ENCODE data around the gene ESR1. TPM values are rescaled to one million over a fixed set of nuclear protein-coding genes. Genes with fewer than 3 reads are reported as not detected.

ESR1 gene
- total RNA-seq, 1 donor from 2014 or later = 0.05 TPM

- Histone ChIP-seq H4K20me1 (ENCODE audit: insufficient read depth, low read length) (no peaks in the 10 kb centered on the region), H3K27me3 (ENCODE audit: insufficient read depth, low read length) (no peaks in the 10 kb centered on the region), H3K4me1 (ENCODE audit: insufficient read depth, low read length) (no peaks in the 10 kb centered on the region), H3K4me3 (ENCODE audit: insufficient read depth, low read depth, low read length) (no peak overlapping the region), H3K79me2 (ENCODE audit: insufficient read depth, low read length) (no peaks in the 10 kb centered on the region), H3K4me2 (ENCODE audit: low read length) (no peak overlapping the region), H3K36me3 (ENCODE audit: insufficient read depth, low read length) (no peaks in the 10 kb centered on the region), H3K9me3 (ENCODE audit: insufficient read depth, low read depth, low read length) (no peaks in the 10 kb centered on the region), H3K27ac (ENCODE audit: low read depth, low read length) (no peak overlapping the region), H3K9ac (ENCODE audit: low read length) (no peak overlapping the region), H2AFZ (ENCODE audit: low read depth, low read length) (no peak overlapping the region)
- Mint-ChIP-seq H3K4me1 (ENCODE audit: low read depth, unreplicated experiment) (no peaks in the 10 kb centered on the region), H3K36me3 (ENCODE audit: low read depth, unreplicated experiment) (no peaks in the 10 kb centered on the region), H3K4me3 (ENCODE audit: unreplicated experiment) (no peak overlapping the region), H3K27ac (ENCODE audit: unreplicated experiment) (no peak overlapping the region), H3K9me3 (ENCODE audit: unreplicated experiment) (peaks cover 3% of the 10 kb centered on the region), H3K27me3 (ENCODE audit: low read depth, unreplicated experiment) (no peaks in the 10 kb centered on the region)
- FAIRE-seq = no peak
- no peak for DNase-seq (ENCODE audit: low read depth)
- TF ChIP-seq EZH2 (IDR thresholded peaks at IDR 0.05; ENCODE audit: insufficient read depth, low read length) (no peak), CTCF (IDR thresholded peaks at IDR 0.05; ENCODE audit: insufficient read depth, low read depth, low read length) (no peak)
Measured at GRCh38 chr6:151869345-151869744, 61.9 kb downstream of the ESR1 start.

GRCh38 chr6:151869787-151870186 lies 62.3 kb downstream of the ESR1 start:
- H3K4me3 ChIP-seq (ENCODE audit: insufficient read depth, low read depth, low read length) = no peak overlapping the region
- no peak overlapping the region for H3K4me2 ChIP-seq (ENCODE audit: low read length)
- no peak for TF ChIP-seq CTCF (IDR thresholded peaks at IDR 0.05; ENCODE audit: insufficient read depth, low read depth, low read length)
- no peak for TF ChIP-seq EZH2 (IDR thresholded peaks at IDR 0.05; ENCODE audit: insufficient read depth, low read length)
- Mint-ChIP-seq H3K36me3 (ENCODE audit: low read depth, unreplicated experiment) (no peaks in the 10 kb centered on the region), H3K4me3 (ENCODE audit: unreplicated experiment) (no peak overlapping the region), H3K4me1 (ENCODE audit: low read depth, unreplicated experiment) (no peaks in the 10 kb centered on the region), H3K27ac (ENCODE audit: unreplicated experiment) (no peak overlapping the region), H3K9me3 (ENCODE audit: unreplicated experiment) (peaks cover 3% of the 10 kb centered on the region), H3K27me3 (ENCODE audit: low read depth, unreplicated experiment) (no peaks in the 10 kb centered on the region)
- no peaks in the 10 kb centered on the region for H3K36me3 ChIP-seq (ENCODE audit: insufficient read depth, low read length)
- no peak overlapping the region for H3K27ac ChIP-seq (ENCODE audit: low read depth, low read length)
- H2AFZ ChIP-seq (ENCODE audit: low read depth, low read length) = no peak overlapping the region
- FAIRE-seq (no peak), DNase-seq (ENCODE audit: low read depth) (no peak)
- no peaks in the 10 kb centered on the region for H3K79me2 ChIP-seq (ENCODE audit: insufficient read depth, low read length)
- no peaks in the 10 kb centered on the region for H3K27me3 ChIP-seq (ENCODE audit: insufficient read depth, low read length)
- no peak overlapping the region for H3K9ac ChIP-seq (ENCODE audit: low read length)
- no peaks in the 10 kb centered on the region for H4K20me1 ChIP-seq (ENCODE audit: insufficient read depth, low read length)
- H3K9me3 ChIP-seq (ENCODE audit: insufficient read depth, low read depth, low read length) = no peaks in the 10 kb centered on the region
- H3K4me1 ChIP-seq (ENCODE audit: insufficient read depth, low read length) = no peaks in the 10 kb centered on the region

GRCh38 chr6:151870375-151870774 lies 62.9 kb downstream of the ESR1 start:
- H3K9me3 Mint-ChIP-seq (ENCODE audit: unreplicated experiment) = peaks cover 3% of the 10 kb centered on the region
- H3K9me3 ChIP-seq (ENCODE audit: insufficient read depth, low read depth, low read length) = no peaks in the 10 kb centered on the region
- no peaks in the 10 kb centered on the region for H3K4me1 Mint-ChIP-seq (ENCODE audit: low read depth, unreplicated experiment)
- H3K27ac ChIP-seq (ENCODE audit: low read depth, low read length) = no peak overlapping the region
- H3K27ac Mint-ChIP-seq (ENCODE audit: unreplicated experiment) = no peak overlapping the region
- H3K36me3 Mint-ChIP-seq (ENCODE audit: low read depth, unreplicated experiment) = no peaks in the 10 kb centered on the region
- H3K4me2 ChIP-seq (ENCODE audit: low read length) = no peak overlapping the region
- H4K20me1 ChIP-seq (ENCODE audit: insufficient read depth, low read length) = no peaks in the 10 kb centered on the region
- no peak overlapping the region for H2AFZ ChIP-seq (ENCODE audit: low read depth, low read length)
- no peaks in the 10 kb centered on the region for H3K4me1 ChIP-seq (ENCODE audit: insufficient read depth, low read length)
- H3K27me3 ChIP-seq (ENCODE audit: insufficient read depth, low read length) = no peaks in the 10 kb centered on the region
- no peak for TF ChIP-seq CTCF (IDR thresholded peaks at IDR 0.05; ENCODE audit: insufficient read depth, low read depth, low read length)
- H3K4me3 ChIP-seq (ENCODE audit: insufficient read depth, low read depth, low read length) = no peak overlapping the region
- H3K36me3 ChIP-seq (ENCODE audit: insufficient read depth, low read length) = no peaks in the 10 kb centered on the region
- no peak for FAIRE-seq
- DNase-seq (ENCODE audit: low read depth) = no peak
- H3K4me3 Mint-ChIP-seq (ENCODE audit: unreplicated experiment) = no peak overlapping the region
- no peaks in the 10 kb centered on the region for H3K27me3 Mint-ChIP-seq (ENCODE audit: low read depth, unreplicated experiment)
- no peaks in the 10 kb centered on the region for H3K79me2 ChIP-seq (ENCODE audit: insufficient read depth, low read length)
- no peak overlapping the region for H3K9ac ChIP-seq (ENCODE audit: low read length)
